Left kidney (tissue), 2 donors: ENCODE measurements around the gene SIGLEC5. TPM values are rescaled to one million over a fixed set of nuclear protein-coding genes. Genes with fewer than 3 reads are reported as not detected.

Experiments used
- DNase-seq: peaks from one replicate; pipeline ENCODE4 v3.0.0-alpha.2; 2013
- polyA plus RNA-seq: library from polyadenylated mRNA; unstranded; fragments of 120-200 nt; gene quantifications from one replicate; pipeline ENCODE4 v1.2.1, GENCODE V29; 2013; ENCODE audit not compliant: insufficient read length

The SIGLEC5 gene
- polyA plus RNA-seq, 1 donor: not detected

DNA sequence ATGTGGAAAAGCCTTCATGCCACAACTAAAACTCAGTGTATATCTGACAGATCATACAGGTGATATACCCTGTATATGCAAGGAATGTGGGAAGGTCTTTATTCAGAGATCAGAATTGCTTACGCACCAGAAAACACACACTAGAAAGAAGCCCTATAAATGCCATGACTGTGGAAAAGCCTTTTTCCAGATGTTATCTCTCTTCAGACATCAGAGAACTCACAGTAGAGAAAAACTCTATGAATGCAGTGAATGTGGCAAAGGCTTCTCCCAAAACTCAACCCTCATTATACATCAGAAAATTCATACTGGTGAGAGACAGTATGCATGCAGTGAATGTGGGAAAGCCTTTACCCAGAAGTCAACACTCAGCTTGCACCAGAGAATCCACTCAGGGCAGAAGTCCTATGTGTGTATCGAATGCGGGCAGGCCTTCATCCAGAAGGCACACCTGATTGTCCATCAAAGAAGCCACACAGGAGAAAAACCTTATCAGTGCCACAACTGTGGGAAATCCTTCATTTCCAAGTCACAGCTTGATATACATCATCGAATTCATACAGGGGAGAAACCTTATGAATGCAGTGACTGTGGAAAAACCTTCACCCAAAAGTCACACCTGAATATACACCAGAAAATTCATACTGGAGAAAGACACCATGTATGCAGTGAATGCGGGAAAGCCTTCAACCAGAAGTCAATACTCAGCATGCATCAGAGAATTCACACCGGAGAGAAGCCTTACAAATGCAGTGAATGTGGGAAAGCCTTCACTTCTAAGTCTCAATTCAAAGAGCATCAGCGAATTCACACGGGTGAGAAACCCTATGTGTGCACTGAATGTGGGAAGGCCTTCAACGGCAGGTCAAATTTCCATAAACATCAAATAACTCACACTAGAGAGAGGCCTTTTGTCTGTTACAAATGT lies 42.7 kb downstream of the SIGLEC5 start:
- no peak for DNase-seq

DNA sequence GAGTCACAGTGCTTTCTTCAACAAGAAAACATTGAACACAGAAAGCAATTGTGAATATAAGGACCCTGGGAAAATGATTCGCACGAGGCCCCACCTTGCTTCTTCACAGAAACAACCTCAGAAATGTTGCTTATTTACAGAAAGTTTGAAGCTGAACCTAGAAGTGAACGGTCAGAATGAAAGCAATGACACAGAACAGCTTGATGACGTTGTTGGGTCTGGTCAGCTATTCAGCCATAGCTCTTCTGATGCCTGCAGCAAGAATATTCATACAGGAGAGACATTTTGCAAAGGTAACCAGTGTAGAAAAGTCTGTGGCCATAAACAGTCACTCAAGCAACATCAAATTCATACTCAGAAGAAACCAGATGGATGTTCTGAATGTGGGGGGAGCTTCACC lies 43.4 kb downstream of the SIGLEC5 start:
- no peak for DNase-seq

DNA sequence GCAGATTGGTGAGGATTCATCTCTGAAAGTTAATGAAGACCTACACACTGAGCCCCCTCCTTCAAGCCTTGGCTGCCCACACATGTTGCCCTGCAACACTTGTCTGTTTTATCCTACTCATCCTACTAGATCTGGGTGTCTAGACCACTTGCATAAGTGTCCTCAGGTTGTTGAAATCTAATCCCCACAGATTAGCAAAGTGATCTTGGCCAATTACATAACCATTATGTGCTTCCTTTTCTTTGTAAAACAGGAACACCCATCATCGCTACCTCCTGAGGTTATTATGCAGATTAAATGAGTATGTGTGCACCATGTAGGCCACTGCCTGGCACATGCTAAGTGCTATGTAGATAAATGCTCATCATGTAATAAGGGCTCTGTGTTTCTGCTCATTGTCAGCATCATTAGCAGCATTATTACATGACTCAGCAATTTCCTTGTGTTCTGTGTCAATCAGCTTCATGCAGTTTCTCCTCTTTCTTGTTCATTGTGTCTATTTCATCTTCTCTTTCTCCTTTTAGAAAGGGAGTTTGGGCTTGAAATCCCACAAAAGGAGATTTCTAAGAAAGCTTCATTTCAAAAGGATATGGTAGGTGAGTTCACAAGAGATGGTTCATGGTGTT lies 44.0 kb downstream of the SIGLEC5 start:
- no peak for DNase-seq

DNA sequence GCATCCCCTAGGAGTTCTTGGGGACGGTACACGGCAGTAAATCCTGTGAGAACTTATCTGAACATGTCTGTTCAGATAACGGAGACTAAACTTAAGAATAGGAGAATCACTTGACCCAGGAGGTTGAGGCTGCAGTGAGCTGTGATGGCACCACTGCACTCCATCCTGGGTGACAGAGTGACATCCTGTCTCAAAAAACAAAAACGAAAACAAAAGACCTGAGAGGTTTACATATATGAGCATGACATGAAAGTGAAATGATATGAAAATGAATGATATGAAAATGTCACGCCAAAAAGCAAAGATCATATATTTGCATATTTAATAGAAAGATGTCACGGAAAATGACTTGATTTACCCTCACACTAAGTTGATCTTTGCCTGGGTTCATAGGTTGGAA lies 53.4 kb downstream of the SIGLEC5 start:
- no peak for DNase-seq

GRCh38 chr19:51573331-51573730 lies 56.9 kb downstream of the SIGLEC5 start:
- no peak for DNase-seq

GRCh38 chr19:51572908-51573307 lies 57.3 kb downstream of the SIGLEC5 start:
- DNase-seq: no peak

DNA sequence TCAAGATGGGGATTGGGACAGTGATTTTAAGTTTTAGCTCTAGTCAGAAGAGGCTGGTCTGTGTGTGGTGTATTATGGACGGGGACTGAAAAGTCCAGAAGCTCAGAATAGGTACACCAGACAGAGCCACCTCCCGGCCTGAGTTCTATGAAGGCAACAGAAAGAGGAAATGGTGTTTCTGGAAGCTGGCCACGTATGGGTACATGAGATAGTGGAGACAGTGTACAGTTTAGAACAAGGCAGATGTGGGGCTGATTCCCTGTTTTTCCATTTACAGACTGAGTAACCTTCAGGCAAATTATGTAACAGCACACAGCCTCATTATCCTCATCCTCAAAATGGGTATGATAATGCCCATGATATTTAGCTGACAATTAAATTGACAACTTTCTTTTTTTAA lies 57.8 kb downstream of the SIGLEC5 start:
- no peak for DNase-seq

DNA sequence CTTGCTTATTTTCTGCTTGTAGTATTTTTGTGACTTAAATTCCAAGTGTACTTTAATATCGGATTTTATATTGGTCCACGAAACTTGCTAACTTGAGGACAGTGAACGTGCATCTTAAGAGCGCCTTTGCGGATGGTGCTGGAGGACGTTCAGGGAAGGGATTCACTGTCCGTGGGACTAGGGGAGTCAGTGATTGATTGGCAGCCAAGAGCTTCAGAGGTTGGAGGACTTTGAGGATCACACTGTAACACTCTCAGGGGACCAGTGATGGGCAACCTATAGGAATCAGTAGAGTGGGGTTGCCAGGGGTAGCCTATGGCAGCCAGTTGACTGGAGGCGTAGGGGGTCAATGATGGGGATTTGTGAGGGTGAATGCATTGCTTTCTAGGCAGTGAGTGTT lies 58.6 kb downstream of the SIGLEC5 start:
- no peak for DNase-seq

DNA sequence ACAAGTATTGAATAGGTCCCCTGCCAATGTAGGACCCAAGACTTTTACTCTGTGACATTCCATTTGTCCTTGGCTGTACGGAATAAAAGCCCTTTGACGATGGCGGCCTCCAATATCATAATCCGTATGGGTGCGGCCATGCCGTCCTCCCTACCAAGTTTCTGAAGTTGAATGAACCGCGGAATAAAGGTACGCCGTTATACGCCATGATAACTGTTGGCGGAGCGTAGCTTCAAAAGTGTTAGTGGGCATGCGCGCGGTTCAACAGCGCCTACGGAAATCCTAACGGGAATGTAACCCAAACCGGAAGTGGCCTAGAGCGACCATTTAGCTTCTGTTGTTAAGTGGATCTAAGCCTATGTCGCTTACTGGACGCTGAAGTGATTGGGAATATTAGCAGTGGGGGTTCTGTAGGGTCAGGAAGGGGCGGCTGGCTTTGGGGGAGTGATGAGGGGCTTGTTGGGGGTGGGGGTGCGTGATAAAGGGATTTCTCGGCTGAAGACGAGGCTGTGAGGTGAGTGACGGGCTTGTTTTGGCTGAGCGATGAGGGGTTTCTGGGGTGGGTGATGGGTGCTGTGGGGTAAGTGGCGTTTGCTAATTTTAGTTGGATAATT lies 59.1 kb downstream of the SIGLEC5 start, which contains the start of gene ZNF175:
ZNF175 (plus strand) TSS at position 322 of the 614 bp plus-strand sequence. CDS start 2,047 bp downstream, outside the sequence.
- DNase-seq: peak; percentile 98

DNA sequence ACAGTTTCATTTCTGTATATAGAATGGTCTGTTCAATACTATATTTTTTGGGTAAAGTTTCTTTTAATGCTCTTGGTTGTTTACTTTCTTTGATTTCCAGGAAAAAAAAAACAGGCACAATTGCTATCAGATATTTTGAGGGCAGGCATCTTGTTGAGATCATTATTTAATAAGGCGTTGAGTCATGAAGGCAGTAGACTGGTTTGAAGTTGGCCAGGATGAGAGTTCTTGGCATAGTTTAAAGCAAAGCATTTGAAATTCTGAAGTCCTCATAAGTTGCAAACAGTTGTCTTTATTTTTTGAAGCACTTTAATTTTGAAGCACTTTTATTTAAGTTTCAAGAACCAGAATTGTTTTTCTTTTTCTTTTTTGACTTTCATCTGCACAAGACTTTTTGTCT lies 61.7 kb downstream of the SIGLEC5 start:
- no peak for DNase-seq

- DNase-seq: no peak
Measured at GRCh38 chr19:51567583-51567982, 62.6 kb downstream of the SIGLEC5 start.

DNA sequence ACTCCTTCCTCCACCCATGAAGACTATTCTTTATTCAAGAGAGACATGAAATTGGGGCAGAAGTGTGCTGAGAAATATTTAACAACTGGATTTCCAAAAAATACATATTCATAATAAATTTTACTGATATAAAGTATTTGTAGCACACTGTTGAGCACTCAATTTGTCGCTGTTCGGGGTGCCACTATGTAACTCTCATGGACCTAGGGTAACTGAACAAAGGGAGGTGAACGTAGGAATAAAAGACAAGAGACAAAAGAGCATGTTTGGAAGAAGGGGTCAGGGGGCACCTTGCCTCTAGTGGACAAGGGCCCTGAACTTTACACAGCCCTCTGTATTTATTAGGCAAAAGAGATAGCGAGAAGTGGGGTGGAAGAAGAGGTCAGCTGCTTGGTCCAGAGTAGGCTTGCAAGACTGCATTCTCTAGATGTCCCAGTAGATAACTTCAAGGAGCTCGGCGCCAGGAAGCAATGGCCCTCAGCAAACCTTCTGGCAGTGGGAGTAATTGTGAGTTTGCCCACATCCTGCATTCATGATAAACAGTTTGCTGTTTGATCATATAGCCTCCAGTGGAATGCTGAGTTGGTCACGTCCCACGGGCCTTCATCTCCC lies 63.6 kb downstream of the SIGLEC5 start:
- no peak for DNase-seq

DNA sequence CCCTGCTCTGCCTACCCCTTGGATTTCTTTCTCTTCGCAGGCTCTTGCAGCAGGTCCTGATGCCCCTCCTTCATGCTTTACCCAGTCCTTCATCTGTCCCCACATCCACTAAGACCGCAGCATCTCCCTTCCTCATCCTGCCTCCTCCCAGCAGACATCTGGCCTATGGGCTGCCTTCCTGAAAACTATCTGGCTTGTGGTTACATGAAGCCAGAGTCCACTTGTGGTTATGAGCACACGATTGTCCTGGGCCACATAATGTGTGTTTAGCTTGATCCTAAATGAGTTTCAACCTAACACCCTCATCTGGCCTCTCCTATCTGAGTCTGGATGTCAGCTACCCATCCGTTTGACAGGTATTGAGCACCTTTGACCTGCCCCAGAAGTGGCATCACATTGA lies 64.6 kb downstream of the SIGLEC5 start:
- no peak for DNase-seq

- DNase-seq: no peak
Measured at GRCh38 chr19:51564791-51565190, 65.4 kb downstream of the SIGLEC5 start.

Other genes starting within 250 kb of the SIGLEC5 start
- 0.18 TPM for gene LIM2, start 242.4 kb downstream of the SIGLEC5 start, polyA plus RNA-seq
- gene C19orf84, start 239.8 kb downstream of the SIGLEC5 start, polyA plus RNA-seq: 0.32 TPM
- 1.6 TPM for gene SIGLEC10, start 212.8 kb downstream of the SIGLEC5 start, polyA plus RNA-seq
- 0.07 TPM for gene SIGLEC8, start 171.9 kb downstream of the SIGLEC5 start, polyA plus RNA-seq
- gene CEACAM18, start 151.9 kb downstream of the SIGLEC5 start, polyA plus RNA-seq: not detected
- 0.10 TPM for gene SIGLEC12, start 128.6 kb downstream of the SIGLEC5 start, polyA plus RNA-seq
- gene SIGLEC6, start 98.7 kb downstream of the SIGLEC5 start, polyA plus RNA-seq: not detected
- 22.3 TPM for gene ZNF175, start 59.1 kb downstream of the SIGLEC5 start, polyA plus RNA-seq
- 0.47 TPM for gene SIGLEC14, start 16.4 kb upstream of the SIGLEC5 start, polyA plus RNA-seq
- 21.0 TPM for gene SPACA6, start 62.9 kb upstream of the SIGLEC5 start, polyA plus RNA-seq
- gene HAS1, start 93.6 kb upstream of the SIGLEC5 start, polyA plus RNA-seq: not detected
- gene FPR1, start 121.5 kb upstream of the SIGLEC5 start, polyA plus RNA-seq: 0.58 TPM
- 0.15 TPM for gene FPR2, start 130.8 kb upstream of the SIGLEC5 start, polyA plus RNA-seq
- gene FPR3, start 164.8 kb upstream of the SIGLEC5 start, polyA plus RNA-seq: 0.20 TPM